Adrenal gland (tissue), 5 donors: ENCODE measurements around the gene NFATC4.

Experiments
- POLR2A ChIP-seq, 2 donors: fragments of 450-650 bp; IDR thresholded peaks; one replicate each; pipeline ENCODE4 v1.6.1; 2017; ENCODE audit warnings: antibody characterized with exemption in 2 of 2, mild to moderate bottlenecking in 2 of 2, moderate library complexity in 1 of 2
- TF ChIP-seq, protein P1 (sequence below), 6 experiments: fragments of 450-650 bp in 4 of 6; fragments of 200-600 bp in 2 of 6; sonication (generic) in 1 of 6; IDR thresholded peaks; 1 replicate in 5 of 6; 2 replicates in 1 of 6; pipeline versions ENCODE4 v1.5.1 to v1.8.0; 2016 to 2021; ENCODE audit warnings: antibody characterized with exemption in 6 of 6, mild to moderate bottlenecking in 2 of 6, moderate library complexity in 1 of 6
- donor health status: DM: no; HTN: no; CAD: no.

GRCh38 chr14:24347134-24347533 is 20.9 kb upstream of the NFATC4 start:
- TF ChIP-seq, protein P1, sequence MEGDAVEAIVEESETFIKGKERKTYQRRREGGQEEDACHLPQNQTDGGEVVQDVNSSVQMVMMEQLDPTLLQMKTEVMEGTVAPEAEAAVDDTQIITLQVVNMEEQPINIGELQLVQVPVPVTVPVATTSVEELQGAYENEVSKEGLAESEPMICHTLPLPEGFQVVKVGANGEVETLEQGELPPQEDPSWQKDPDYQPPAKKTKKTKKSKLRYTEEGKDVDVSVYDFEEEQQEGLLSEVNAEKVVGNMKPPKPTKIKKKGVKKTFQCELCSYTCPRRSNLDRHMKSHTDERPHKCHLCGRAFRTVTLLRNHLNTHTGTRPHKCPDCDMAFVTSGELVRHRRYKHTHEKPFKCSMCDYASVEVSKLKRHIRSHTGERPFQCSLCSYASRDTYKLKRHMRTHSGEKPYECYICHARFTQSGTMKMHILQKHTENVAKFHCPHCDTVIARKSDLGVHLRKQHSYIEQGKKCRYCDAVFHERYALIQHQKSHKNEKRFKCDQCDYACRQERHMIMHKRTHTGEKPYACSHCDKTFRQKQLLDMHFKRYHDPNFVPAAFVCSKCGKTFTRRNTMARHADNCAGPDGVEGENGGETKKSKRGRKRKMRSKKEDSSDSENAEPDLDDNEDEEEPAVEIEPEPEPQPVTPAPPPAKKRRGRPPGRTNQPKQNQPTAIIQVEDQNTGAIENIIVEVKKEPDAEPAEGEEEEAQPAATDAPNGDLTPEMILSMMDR (IDR thresholded peaks at IDR 0.05): no peak
- no peak for TF ChIP-seq POLR2A (IDR thresholded peaks at IDR 0.05)
